HS-27A (cell line): ENCODE data around the gene TGFB2.
A peak's percentile ranks its signal among the peaks of the same experiment; 100 is the strongest.

ENCODE experiments used
- DNase-seq: peaks from one replicate; pipeline ENCODE4 v3.0.0-alpha.2; 2012; ENCODE audit warnings: low read depth, missing footprints

The TGFB2 gene

DNA sequence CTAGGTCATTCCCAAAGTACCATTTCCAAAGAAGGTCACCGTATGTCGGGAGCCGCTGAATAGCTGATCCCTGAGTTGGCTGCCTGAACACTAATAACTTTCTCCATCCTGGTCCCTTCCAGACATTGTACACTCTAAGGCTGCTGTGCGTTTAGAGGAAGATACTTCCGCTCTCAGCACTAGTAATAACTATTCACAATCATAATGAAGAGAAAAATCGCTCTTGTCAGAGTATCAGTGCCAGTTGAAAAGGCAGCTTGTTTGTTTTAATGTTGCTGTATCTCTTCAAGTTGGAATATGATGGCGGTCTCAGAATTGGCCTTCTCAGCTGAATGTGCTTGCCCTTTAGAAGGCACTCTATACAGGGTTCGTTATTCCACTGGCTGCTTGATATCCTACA lies 43.5 kb downstream of the TGFB2 start:
- no peak for DNase-seq

DNA sequence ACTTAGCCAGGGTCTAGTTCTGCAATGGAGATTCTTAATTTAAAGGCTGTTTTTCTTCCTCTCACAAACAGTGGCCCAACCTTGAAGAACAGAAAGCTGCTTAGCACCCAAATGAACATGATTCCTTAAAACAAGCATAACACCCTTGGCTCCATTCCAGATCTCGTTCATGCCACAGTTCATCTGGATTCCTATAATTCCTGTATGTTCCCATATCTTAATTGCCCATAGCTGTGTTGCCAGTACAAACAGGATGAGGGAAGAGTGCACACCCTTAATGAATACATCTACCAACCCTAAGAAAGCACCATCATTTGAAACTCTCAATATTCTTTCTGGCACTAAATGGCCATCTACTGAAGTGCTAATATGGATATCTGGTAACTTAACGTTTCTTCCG lies 45.5 kb downstream of the TGFB2 start:
- peak; percentile 81 for DNase-seq

DNA sequence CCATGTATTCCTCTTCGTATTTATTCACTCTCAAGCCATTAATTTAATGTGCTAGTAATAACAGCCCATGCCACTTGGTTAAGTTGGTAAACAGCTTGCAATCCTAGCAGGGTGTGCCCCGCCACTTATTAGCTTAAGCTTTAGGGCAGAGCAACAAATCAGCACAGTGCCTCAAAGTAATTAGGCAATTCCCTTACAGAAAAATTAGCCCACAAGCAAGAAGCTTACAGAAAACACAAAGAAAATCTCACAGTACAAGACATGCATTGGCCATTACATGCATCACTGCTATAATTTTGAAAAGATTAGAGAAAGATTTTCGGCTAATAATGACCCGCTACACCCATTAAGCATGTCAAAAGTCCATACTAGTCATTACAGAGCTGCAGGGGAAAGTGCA lies 47.6 kb downstream of the TGFB2 start:
- DNase-seq: no peak

DNA sequence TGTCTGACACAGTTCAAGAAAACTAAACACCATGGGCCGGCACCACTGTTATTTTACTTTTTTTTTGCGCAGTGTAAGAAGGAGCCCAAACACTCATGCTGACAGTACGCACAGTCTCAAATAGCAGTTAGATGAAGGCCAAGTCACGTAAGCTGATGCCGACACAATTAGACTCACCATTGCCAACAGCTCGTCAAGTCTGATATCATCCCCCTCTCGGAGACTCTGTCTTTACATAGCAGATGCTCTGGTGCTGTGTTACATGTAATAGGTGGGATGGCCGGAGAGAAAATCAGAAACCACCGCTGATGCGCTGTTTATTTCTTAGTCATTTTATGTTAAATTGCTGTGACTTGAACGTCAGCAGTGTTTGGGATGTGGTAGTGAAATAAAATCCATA lies 49.3 kb downstream of the TGFB2 start:
- no peak for DNase-seq

DNA sequence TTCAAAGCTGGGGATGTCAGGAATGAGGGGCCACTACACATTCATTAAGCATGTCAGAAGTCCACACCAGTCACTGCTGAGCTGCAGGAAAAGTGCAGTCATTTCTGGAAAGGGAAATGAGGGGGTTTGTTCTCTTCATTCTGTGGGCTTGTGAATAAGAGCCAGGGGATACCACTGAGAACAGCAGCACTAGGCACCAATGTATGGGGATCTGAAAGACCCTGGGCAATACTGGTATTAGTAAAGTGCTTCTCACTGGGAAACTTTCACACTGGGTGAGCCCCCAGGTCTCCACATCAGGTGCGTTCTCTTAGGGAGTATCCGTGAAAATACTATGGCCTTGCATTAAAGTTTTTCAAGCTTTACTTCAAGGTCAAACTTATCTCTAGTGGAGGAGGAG lies 49.9 kb downstream of the TGFB2 start:
- DNase-seq: no peak

DNA sequence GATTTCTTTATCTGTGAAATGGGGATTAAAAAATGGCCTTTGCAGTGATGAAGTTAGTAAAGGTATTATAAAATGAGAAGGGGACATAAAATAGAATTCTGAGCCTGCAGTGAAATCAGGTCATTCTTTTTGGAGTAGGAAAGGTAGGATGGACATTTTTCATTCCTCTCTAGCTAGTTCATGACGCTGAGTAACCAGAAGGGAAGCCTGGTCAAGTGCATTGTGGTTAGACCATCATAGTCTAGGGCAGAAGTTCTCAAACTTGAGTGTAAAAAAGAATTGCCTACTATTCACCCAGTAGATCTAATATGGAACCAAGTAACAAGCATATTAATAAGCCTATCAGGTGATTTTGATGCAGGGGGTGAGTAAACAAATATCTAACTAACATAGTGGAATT lies 50.8 kb downstream of the TGFB2 start:
- DNase-seq: no peak

DNA sequence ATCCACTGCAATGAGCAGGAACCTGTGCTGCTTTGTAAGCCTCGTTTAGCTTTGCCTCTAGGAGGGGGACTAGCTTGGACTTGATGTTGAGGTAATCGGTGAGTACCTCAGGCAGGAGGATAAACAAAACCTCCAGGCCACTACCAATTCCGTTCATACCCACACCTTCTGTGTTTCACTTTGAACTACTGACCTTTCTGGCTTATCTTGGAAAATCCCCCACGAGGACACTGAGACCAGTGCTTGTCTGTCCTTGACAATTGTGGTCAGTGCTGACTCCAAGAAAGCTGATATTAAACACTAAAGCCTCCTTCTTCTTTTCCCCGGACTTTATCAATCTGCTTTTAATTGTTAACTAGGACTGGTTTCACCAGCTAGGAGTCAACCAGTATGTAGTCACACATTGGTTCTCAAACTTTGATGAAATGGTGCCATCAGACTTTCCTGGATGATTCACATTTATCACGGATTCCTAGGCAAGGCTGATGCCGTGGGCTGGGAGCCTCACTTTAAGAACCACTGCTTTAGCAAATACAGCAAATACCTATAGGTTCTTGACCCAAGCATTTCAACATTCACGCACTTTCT lies 52.7 kb downstream of the TGFB2 start:
- no peak for DNase-seq

DNA sequence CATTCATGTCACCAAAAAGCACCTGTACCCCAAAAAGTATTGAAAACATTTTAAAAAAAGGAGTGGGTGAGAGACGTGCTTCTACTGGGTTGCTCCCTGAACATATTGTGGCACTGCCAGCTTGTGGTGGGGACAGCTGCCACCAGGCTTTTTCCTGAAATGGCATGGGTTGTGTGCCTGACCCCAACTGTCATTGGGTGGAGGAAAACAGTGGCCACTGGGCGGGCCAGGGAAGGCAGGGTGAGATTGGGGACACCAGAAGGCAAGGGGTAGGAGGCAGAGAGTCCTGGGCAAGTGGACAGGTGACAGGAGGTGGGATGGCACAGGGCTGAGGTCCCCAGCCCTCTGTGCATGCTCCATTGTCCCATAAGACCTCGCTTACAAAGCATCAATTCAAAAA lies 55.5 kb downstream of the TGFB2 start:
- no peak for DNase-seq

DNA sequence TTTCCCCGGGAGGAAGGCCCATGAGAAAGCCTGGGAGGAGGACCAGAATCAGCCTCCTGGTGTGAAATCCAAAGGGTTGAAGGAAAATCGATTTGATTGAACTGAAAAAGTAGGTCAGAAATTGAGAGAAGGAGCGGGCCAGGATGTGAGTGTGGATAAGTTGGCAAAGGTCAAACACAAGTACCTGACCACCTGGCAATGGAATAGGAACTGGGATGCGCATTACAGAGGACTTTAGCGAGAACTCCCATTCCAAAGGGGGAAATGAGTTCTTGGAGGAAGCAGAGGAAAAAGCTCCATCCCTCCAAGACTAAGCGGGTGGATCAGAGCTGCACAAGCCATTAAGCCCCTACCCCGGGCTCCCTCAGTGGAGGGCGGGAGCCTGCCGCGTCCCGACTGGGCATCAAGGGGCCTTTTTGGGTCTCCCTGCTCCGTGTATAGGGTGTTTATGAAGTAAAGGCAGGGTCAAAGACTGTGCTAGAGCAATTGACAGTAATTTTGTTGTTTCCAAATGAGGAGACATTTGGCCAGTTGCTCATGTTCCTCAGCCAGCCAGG lies 56.4 kb downstream of the TGFB2 start:
- DNase-seq: no peak

DNA sequence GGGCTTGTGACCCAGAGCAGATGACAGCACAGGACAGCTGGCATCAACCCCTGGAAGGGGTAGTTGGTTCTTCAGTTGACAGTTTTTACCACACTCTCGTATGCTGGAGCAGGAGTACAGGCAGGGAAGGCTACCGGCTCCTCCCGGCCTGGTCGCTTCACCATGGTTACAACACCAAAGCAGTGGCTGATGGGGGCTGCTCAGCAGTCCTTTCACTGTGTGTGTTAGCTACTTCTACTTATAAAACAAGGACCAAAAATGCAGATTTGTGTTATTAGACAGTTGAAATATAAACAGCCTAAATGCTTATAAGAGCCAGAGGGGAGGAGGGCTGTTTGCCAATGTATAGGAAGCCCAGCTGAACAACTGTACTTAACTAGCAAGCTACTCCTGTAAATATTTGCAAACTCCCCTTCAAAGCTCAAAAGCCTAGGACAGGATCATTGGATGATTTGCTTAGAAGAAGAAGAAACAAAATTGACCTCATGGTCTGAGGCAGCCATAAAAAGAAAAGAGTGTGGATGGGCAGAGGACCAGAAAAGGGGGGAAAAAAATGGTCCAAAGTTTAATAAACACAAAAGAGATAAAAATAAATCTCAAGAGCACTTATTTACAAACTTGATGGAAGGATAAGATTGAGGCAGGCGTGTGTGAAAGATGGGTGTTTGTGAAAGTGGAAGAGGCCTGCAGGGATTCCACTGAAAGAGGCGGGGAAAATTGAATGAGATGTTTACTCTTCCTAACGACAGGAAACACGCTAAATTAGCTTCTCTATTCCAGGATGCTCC lies 57.1 kb downstream of the TGFB2 start:
- no peak for DNase-seq

DNA sequence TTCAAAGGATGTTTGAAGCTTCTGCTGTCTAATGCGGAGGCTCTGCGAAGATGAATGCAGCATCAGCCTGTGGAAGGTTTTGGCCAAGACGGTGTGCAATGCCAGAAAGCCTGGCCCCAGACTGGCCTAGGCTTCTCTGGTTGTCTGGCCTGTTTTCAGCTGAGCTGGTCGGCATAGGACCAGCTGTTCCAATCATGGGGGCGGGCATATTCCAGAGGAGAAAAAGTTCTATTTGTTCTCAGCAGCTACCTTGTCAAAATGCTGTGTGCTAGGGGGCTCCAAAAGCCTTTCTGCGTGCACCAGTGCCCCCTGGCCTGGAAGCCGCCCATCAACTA lies 57.6 kb downstream of the TGFB2 start:
- no peak for DNase-seq

DNA sequence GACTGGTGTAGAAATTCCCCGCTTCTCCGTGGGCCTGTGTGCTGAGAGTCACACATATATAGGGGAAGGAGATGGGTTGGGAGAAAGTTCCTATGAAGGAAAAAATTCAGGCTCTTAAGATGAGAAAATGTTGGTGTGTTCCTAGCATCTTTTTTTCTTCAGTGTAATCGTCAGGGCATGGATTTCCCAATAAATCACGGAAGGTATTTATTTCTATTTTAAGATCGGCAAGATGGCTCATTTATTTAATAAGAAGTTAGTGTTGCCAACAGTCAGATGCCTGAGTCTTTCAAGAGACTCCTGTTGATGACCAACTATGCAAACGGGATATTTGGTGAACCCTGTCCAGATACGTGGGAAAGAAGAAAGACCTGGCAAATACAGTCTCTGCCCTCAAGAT lies 58.2 kb downstream of the TGFB2 start:
- no peak for DNase-seq

DNA sequence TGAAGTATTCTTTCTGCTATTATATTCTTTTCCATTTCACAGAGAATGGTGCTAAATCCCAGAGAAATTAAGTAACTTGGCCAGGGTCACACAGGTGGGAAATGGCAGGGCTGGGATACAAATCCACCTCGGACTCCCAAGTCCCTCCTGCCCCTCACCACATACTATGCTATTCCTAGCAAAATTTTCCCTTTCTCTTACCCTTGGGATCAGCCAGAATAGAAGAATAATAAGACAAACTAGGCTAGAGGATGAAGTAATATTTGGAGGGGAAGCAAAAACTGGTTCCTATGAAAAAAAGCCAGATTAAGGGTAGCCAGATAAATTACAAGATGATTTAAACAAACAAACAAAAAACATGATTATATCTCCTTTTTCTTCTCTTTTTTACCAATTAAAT lies 62.5 kb downstream of the TGFB2 start:
- no peak for DNase-seq

DNA sequence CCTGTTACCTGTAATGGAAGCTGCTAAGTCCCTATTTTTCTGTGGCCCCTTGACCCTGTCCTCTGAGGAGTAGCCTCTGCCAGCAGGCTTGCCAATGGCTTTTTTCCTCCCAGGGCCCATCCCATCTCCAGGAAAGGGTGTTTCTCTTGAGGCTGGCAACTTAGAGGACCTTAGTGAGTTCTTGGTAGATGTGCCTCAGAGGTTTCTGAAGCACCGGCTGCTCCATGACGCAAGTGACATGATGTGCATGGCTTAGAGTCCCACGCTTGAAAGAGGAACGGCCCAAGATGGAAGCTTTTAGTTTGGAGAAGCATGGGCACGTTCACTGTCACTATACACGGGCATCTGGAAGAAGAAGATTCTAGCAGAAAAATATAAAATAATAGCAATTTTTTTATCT lies 63.0 kb downstream of the TGFB2 start:
- no peak for DNase-seq

DNA sequence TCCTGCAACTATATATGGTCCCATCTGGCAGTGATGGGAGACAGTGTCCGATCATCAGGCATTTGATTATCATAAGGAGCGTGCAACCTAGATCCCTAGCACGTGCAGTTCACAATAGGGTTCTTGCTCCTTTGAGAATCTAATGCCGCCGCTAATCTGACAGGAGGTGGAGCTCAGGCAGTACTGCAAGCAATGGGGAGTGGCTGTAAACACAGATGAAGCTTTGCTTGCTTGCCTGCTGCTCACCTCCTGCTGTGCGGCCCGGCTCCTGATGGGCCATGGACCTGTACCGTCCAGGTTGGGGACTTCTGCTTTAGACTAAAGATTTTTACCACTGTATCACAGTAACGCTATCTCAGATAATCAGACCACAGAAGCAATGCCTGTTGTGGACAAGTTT lies 63.8 kb downstream of the TGFB2 start:
- no peak for DNase-seq

DNA sequence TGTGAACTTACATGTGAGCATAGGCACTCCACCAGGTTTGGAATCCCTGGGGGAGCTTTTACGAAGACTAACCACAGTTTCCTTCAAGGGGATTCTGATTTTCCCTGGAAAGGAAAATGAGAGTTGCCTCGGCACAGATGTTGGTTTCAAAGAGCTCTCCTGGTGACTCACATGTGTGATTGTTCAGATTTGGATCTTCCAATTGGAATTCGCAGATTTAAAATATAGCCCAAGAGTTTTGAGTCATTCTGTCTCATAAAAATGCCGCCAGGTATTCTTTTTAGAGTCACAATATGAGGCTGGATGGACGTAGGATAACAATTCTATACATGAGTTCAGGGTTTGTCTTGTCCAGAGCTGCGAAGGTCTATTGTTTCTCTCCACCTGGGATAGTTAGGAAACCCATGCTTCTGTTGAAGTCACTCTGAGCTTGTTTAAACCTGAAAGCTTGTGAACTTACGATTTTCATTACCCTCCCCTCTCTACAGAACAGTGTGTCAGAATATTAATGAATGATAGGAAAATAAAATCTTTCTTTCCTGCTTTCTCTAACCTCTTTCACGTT lies 64.9 kb downstream of the TGFB2 start:
- DNase-seq: no peak

DNA sequence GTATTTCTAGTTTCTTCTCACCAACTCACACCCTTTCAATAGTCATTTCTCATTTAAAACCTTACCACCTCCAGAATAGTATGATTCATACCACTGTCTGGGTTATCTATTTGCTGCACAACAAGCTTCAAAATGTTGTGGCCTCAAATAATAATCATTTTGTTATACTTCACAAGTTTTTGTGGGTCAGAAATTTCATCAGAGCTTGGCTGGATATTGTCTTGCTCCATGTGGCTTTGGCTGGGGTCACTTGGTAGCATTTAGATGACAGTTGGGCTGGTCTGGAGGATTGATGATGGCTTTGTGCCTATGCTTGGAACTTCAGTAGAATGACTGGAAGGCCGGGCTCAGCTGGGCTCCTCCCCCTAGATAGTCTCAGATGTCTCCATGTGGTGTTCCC lies 66.0 kb downstream of the TGFB2 start:
- no peak for DNase-seq

DNA sequence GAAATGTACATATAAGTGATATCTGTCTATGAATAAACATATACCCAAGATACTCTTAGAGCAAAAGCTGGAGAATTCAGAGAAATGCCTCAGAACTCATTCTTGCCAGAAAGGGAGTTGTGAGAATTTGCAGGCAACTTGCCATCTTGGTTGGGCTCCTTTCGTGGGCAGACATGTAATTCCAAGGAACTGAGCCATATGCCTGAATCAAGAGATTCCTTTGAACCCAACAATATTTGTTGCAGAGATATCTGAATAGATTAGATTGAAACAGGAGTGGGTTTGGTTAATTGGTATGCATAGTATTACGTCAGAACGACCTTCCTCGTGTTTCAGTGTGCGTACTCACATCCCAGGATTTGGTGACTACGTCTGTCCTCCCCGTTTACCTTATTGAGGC lies 67.0 kb downstream of the TGFB2 start:
- DNase-seq: peak; percentile 82

DNA sequence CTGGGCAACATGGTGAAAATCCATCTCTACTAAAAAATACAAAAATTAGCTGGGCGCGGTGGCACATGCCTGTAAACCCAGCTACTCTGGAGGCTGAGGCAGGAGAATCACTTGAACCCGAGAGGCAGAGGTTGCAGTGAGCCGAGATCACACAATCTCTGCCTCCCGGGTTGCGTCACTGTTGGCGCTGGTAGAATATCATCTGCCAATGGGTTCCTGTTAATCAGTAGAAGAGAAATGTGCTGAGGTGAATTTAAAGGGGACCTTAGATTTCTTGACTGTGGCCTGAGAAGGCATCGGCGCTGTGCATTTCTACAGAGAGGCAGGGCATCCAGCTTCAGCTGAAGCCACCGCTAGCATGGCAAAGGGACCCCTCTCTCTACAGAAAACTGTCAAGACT lies 68.0 kb downstream of the TGFB2 start:
- DNase-seq: no peak

DNA sequence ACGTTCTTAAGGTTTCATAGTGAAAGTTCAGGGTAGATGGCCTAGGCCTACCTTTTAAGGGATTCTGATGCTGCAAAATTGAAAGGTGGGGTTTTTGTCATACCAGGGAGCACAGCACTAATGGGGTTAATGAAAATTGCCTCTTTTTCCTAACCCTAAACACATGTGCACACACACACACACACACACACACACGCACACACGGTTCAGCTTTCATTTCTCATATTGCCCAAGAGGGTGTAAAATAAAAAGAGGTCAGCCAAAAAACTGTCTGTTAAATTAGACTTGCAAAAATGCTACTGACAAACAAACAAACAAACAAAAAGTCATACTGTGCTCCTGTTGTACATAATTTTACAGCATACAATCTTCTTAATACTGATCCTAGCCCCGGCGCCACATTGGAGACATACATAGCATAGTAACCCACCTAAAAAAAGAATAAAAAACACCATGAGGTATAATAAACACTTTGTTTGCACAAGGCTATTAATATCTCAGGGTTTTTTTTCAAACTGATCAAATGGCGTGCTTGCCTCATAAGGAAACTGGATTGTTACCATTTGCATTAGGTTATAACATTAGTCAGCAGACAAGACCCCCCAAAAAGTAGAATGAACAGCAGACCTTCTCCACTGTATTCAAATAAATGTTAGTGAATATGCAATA lies 69.1 kb downstream of the TGFB2 start:
- DNase-seq: no peak

DNA sequence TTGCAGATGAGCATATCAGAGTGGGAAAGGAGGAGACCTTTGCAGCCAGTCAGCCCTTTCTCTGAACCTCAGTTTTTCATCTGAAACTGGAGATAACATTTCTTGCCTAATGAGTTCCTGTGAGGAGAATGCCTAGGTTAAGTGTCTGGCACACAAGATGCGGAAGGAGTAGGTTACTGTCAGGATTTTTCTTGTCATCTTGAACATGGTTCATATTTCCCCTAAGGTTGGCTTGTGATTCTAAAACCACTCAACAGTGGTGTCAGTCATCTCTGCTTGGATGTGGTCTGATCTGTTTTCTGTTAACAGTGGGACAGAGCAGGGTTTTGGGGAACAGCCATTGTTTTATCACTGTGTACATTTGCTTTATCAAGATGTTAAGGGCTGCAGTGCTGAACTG lies 70.6 kb downstream of the TGFB2 start:
- DNase-seq: no peak

DNA sequence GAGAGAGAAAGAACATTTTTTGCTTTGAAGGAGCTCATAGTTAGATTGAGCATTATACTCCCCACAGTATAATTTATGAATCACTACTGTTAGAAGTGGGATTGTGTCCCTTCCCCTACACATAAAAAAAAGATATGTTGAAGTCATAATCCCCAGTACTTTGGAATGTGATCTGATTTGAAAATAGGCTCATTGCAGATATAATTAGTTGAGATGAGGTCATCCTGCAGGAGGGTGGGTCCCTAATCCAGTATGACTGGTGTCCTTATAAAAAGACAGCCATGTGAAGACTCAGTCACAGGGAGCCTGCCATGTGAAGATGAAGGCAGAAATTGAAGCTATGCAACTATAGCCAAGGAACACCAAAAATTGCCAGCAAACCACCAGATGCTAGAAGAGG lies 76.4 kb downstream of the TGFB2 start:
- DNase-seq: peak; percentile 35

DNA sequence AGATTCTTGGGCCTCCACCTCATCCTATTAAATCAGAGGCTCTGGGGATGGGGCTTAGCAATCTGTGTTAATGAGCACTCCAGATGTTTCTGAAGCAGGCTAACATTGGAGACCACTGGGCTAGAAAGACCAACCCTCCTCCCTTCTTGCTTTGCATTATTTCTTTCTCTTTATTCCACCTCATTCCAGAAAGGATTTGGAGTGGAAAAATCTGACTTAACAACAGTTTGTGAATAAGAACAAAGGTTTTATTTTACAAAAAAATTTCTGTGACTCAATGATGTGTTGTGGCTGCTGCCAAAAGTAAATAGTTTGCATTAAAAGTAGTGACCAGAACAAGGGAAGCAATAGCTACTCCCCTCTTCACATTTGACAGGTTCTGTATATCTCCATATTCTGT lies 79.4 kb downstream of the TGFB2 start:
- no peak for DNase-seq
